ENCODE results near the gene HOXB2.

DNA sequence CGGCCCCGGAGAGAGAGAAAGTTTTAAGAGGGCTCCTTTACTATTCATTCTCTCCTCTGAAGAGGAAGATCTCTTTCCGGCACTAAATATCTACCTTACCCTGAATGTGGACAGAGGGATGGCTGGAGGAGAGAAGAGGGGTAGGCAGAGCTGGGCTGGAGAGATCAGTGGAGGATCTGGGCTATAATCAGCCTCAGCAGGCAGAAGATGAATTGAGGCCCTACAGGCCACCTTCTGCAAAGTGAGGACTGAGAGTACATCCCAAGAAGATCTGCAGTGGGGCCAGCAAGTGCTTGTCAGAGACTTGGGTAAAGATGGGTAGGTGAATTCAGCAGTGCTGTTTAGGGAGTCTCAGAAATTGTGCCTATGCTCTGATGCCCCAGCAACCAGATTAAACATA is 7.6 kb downstream of the HOXB2 start:
- TF ChIP-seq, protein P1, sequence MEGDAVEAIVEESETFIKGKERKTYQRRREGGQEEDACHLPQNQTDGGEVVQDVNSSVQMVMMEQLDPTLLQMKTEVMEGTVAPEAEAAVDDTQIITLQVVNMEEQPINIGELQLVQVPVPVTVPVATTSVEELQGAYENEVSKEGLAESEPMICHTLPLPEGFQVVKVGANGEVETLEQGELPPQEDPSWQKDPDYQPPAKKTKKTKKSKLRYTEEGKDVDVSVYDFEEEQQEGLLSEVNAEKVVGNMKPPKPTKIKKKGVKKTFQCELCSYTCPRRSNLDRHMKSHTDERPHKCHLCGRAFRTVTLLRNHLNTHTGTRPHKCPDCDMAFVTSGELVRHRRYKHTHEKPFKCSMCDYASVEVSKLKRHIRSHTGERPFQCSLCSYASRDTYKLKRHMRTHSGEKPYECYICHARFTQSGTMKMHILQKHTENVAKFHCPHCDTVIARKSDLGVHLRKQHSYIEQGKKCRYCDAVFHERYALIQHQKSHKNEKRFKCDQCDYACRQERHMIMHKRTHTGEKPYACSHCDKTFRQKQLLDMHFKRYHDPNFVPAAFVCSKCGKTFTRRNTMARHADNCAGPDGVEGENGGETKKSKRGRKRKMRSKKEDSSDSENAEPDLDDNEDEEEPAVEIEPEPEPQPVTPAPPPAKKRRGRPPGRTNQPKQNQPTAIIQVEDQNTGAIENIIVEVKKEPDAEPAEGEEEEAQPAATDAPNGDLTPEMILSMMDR (IDR thresholded peaks at IDR 0.05): no peak
- TF ChIP-seq EZH2 (IDR thresholded peaks at IDR 0.05): no peak

Data from neural progenitor cell (in vitro differentiated cells).